ENCODE measurements around the gene SIMC1.

DNA sequence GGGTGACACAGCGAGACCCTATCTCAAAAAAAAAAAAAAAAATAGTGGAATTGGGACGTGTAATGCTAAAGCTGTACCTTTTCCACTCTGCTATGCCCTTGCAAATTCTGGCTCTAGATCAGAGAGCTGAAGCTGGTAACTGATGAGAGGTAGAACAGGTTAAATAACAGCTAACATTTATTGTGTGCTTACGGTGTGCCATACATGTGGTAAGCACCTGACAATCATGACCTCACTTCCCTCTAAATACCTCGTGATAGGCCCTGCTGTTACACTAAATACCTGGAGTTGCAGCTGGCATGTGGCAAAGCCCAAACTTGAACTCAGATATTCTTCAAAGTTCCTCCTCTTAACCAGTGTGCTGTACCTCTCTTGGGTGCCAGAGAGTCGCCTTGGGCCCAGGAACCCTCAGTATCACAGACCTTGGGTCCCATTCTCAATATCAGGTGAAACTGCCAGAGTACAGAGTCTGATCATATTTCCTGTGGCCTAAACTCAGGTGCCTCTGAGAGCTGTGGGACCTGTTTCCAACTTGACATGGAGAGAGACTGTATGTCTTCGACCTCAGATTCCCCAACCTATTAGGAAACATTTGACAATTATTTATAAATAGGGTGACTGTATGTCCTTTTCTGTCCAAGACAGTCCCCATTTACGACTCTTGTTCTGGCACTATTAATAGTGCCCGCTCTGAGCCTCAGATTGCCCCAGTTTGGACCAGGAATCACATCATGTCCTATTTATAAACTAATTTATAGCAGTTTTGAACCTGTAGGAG lies 131.9 kb downstream of the SIMC1 start:
- TF ChIP-seq, protein P1, sequence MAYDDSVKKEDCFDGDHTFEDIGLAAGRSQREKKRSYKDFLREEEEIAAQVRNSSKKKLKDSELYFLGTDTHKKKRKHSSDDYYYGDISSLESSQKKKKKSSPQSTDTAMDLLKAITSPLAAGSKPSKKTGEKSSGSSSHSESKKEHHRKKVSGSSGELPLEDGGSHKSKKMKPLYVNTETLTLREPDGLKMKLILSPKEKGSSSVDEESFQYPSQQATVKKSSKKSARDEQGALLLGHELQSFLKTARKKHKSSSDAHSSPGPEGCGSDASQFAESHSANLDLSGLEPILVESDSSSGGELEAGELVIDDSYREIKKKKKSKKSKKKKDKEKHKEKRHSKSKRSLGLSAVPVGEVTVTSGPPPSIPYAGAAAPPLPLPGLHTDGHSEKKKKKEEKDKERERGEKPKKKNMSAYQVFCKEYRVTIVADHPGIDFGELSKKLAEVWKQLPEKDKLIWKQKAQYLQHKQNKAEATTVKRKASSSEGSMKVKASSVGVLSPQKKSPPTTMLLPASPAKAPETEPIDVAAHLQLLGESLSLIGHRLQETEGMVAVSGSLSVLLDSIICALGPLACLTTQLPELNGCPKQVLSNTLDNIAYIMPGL (CRISPR knock-in tag; IDR thresholded peaks at IDR 0.05), result no peak
- TF ChIP-seq, protein P2, sequence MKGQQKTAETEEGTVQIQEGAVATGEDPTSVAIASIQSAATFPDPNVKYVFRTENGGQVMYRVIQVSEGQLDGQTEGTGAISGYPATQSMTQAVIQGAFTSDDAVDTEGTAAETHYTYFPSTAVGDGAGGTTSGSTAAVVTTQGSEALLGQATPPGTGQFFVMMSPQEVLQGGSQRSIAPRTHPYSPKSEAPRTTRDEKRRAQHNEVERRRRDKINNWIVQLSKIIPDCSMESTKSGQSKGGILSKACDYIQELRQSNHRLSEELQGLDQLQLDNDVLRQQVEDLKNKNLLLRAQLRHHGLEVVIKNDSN (CRISPR knock-in tag; IDR thresholded peaks at IDR 0.05), result no peak
- TF ChIP-seq, protein P3, sequence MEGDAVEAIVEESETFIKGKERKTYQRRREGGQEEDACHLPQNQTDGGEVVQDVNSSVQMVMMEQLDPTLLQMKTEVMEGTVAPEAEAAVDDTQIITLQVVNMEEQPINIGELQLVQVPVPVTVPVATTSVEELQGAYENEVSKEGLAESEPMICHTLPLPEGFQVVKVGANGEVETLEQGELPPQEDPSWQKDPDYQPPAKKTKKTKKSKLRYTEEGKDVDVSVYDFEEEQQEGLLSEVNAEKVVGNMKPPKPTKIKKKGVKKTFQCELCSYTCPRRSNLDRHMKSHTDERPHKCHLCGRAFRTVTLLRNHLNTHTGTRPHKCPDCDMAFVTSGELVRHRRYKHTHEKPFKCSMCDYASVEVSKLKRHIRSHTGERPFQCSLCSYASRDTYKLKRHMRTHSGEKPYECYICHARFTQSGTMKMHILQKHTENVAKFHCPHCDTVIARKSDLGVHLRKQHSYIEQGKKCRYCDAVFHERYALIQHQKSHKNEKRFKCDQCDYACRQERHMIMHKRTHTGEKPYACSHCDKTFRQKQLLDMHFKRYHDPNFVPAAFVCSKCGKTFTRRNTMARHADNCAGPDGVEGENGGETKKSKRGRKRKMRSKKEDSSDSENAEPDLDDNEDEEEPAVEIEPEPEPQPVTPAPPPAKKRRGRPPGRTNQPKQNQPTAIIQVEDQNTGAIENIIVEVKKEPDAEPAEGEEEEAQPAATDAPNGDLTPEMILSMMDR (IDR thresholded peaks at IDR 0.05), result no peak
- TF ChIP-seq, protein P4, sequence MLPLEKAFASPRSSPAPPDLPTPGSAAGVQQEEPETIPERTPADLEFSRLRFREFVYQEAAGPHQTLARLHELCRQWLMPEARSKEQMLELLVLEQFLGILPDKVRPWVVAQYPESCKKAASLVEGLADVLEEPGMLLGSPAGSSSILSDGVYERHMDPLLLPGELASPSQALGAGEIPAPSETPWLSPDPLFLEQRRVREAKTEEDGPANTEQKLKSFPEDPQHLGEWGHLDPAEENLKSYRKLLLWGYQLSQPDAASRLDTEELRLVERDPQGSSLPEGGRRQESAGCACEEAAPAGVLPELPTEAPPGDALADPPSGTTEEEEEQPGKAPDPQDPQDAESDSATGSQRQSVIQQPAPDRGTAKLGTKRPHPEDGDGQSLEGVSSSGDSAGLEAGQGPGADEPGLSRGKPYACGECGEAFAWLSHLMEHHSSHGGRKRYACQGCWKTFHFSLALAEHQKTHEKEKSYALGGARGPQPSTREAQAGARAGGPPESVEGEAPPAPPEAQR (CRISPR knock-in tag; IDR thresholded peaks at IDR 0.05), result no peak
- TF ChIP-seq, protein P5, sequence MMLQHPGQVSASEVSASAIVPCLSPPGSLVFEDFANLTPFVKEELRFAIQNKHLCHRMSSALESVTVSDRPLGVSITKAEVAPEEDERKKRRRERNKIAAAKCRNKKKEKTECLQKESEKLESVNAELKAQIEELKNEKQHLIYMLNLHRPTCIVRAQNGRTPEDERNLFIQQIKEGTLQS (CRISPR knock-in tag; conservative IDR thresholded peaks at IDR 0.05), result no peak
- TF ChIP-seq ELF4 (CRISPR knock-in tag; IDR thresholded peaks at IDR 0.05; ENCODE audit: low read depth) (no peak), RELA (CRISPR knock-in tag; IDR thresholded peaks at IDR 0.05; ENCODE audit: borderline replicate concordance) (no peak), FOXK1 (CRISPR knock-in tag; IDR thresholded peaks at IDR 0.05) (no peak), ZNF423 (CRISPR knock-in tag; IDR thresholded peaks at IDR 0.05) (no peak), NR2C2 (CRISPR knock-in tag; IDR thresholded peaks at IDR 0.05) (no peak)
